Suprapubic skin (tissue), 4 donors: ENCODE measurements around the gene FTH1. TPM values are rescaled to one million over a fixed set of nuclear protein-coding genes. Genes with fewer than 3 reads are reported as not detected.

Experiments
- DNase-seq, 2 donors: peaks; one replicate each; pipeline ENCODE4 v3.0.0-alpha.2; 2019; ENCODE audit warnings: low spot score in 2 of 2
- H3K27ac ChIP-seq: fragments of 200-600 bp; sonication (generic); one replicate; pipeline ENCODE4 v1.5.1; 2019
- H3K27me3 ChIP-seq: fragments of 200-600 bp; sonication (generic); one replicate; pipeline ENCODE4 v1.5.1; 2019
- H3K36me3 ChIP-seq: fragments of 200-600 bp; sonication (generic); one replicate; pipeline ENCODE4 v1.5.1; 2019
- H3K4me1 ChIP-seq: fragments of 200-600 bp; sonication (generic); one replicate; pipeline ENCODE4 v1.5.1; 2019
- H3K4me3 ChIP-seq: fragments of 200-600 bp; sonication (generic); one replicate; pipeline ENCODE4 v1.5.1; 2019; ENCODE audit warnings: mild to moderate bottlenecking
- H3K9me3 ChIP-seq: fragments of 200-600 bp; sonication (generic); one replicate; pipeline ENCODE4 v1.5.1; 2019
- EP300 ChIP-seq: sonication (generic); formaldehyde crosslinking; IDR thresholded peaks from one replicate; pipeline ENCODE4 v1.6.1; 2017; ENCODE audit warnings: antibody characterized with exemption
- POLR2A ChIP-seq, 2 donors: fragments of 450-650 bp; IDR thresholded peaks; one replicate each; pipeline ENCODE4 v1.6.1; 2017; ENCODE audit warnings: antibody characterized with exemption in 2 of 2, mild to moderate bottlenecking in 2 of 2, moderate library complexity in 2 of 2
- POLR2AphosphoS5 ChIP-seq, 3 donors: sonication (generic); formaldehyde crosslinking; IDR thresholded peaks; one replicate each; pipeline ENCODE4 v1.6.1; 2017; ENCODE audit warnings: antibody characterized with exemption in 3 of 3
- WGBS: methylation state at CpG from one replicate; pipeline ENCODE4 v1.1.5; 2018; 5-methylcytosine and 5-hydroxymethylcytosine counted together
- total RNA-seq, 4 donors: library from RNA; depleted of rRNA; stranded (reverse); fragments of >200 nt; gene quantifications; one replicate each; pipeline ENCODE4 v1.1.0, GENCODE V29; 2016
- TF ChIP-seq, protein P1 (sequence below), 2 donors: fragments of 200-600 bp in 1 of 2; fragments of 450-650 bp in 1 of 2; sonication (generic) in 1 of 2; IDR thresholded peaks; one replicate each; pipeline ENCODE4 v1.5.1; 2016 to 2019; ENCODE audit warnings: antibody characterized with exemption in 2 of 2, mild to moderate bottlenecking in 1 of 2, moderate library complexity in 1 of 2

FTH1 gene
- total RNA-seq, 4 donors from 2014 or later, result 578 to 1,480 (median 967) TPM

DNA sequence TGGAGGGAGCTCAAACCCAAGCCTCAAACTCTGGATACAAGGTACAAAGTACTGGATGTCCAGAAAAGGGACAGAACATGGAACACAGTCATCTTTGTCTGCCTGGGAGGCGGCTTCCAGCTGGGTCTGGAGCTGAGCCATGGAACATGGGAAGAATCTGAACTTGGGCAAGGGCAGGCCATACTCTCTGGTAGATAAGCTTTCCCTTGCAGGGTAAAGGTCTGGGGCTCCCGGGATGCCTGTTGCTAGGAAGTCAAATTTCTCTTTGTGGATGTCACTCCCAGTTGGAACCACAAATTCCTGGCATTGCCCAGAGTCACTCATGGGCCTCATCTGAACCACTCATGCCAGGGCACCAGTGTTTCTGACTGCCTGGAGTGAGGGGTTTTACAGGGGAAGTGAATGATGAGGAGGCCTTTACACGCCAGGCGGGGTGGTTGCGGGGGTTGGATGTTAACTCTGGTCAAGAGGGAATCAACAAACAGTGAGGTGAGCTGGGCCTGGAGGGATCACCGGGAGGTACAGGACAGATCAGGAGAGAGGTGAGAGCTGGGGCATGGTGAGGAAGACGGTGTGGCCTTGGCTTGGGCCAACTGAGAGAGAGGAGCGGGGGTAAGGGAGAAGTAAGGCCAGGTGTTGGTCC is 5.7 kb downstream of the FTH1 start:
- WGBS, result 84% methylated on average over 8 of the region's 8 CpGs
- H3K4me3 ChIP-seq, result no peak overlapping the region
- no peaks in the 10 kb centered on the region for H3K9me3 ChIP-seq
- peaks cover 53% of the 10 kb centered on the region for H3K4me1 ChIP-seq
- H3K27ac ChIP-seq, result peak overlapping the region; percentile 61
- TF ChIP-seq POLR2AphosphoS5 (IDR thresholded peaks at IDR 0.05) (peak in 1 of 3 donors; percentile 36), POLR2A (IDR thresholded peaks at IDR 0.05) (no peak)
- peaks cover 27% of the 10 kb centered on the region for H3K36me3 ChIP-seq
- no peaks in the 10 kb centered on the region for H3K27me3 ChIP-seq
- DNase-seq, result peak in 1 of 2 donors; percentile 86

DNA sequence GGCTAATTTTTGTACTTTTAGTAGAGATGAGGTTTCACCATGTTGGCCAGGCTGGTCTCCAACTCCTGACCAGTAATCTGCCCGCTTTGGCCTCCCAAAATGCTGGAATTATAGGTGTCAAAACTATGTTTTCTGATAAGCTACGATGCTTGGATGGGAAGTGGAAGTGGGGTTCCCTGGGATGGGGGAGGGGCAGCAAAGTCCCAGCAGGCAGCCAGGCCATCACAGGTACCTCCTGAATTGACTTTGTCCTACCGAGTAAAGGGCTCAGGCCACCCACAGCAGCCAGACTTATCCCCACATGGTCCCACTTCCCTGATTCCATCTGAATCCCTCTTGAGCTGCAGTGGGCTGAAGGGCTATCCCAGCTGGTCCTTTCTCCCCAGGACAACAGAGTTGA is 6.9 kb downstream of the FTH1 start:
- Histone ChIP-seq H3K4me3 (no peak overlapping the region), H3K9me3 (no peaks in the 10 kb centered on the region), H3K36me3 (peaks cover 23% of the 10 kb centered on the region), H3K27ac (peak overlapping the region; percentile 60), H3K4me1 (peaks cover 50% of the 10 kb centered on the region), H3K27me3 (peaks cover 6% of the 10 kb centered on the region)
- no peak for TF ChIP-seq POLR2A (IDR thresholded peaks at IDR 0.05)
- no peak for TF ChIP-seq POLR2AphosphoS5 (IDR thresholded peaks at IDR 0.05)
- no peak for TF ChIP-seq EP300
- TF ChIP-seq, protein P1, sequence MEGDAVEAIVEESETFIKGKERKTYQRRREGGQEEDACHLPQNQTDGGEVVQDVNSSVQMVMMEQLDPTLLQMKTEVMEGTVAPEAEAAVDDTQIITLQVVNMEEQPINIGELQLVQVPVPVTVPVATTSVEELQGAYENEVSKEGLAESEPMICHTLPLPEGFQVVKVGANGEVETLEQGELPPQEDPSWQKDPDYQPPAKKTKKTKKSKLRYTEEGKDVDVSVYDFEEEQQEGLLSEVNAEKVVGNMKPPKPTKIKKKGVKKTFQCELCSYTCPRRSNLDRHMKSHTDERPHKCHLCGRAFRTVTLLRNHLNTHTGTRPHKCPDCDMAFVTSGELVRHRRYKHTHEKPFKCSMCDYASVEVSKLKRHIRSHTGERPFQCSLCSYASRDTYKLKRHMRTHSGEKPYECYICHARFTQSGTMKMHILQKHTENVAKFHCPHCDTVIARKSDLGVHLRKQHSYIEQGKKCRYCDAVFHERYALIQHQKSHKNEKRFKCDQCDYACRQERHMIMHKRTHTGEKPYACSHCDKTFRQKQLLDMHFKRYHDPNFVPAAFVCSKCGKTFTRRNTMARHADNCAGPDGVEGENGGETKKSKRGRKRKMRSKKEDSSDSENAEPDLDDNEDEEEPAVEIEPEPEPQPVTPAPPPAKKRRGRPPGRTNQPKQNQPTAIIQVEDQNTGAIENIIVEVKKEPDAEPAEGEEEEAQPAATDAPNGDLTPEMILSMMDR (IDR thresholded peaks at IDR 0.05), result no peak
- DNase-seq, result peak in 1 of 2 donors; percentile 65
- 82% methylated on average over 3 of the region's 3 CpGs for WGBS

DNA sequence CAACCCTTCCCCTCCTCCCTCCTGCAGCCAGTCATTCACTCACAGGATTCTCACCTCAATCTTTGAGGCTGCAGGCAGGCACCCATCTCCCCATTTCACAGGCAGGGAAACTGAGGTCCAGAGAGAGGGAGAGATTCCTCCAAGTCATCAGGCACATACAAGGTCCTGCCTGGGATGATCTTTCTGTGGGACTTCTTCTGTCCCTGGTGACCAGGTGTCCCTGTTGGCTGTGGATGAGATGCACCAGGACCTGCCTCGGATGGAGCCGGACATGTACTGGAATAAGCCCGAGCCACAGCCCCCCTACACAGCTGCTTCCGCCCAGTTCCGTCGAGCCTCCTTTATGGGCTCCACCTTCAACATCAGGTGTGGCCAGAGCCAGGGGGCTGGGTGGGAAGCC is 7.8 kb downstream of the FTH1 start:
- Histone ChIP-seq H3K4me1 (peaks cover 50% of the 10 kb centered on the region), H3K36me3 (peaks cover 14% of the 10 kb centered on the region), H3K4me3 (no peak overlapping the region), H3K9me3 (no peaks in the 10 kb centered on the region), H3K27me3 (peaks cover 8% of the 10 kb centered on the region), H3K27ac (no peak overlapping the region)
- TF ChIP-seq POLR2A (IDR thresholded peaks at IDR 0.05), result no peak
- no peak for TF ChIP-seq EP300
- TF ChIP-seq POLR2AphosphoS5 (IDR thresholded peaks at IDR 0.05), result no peak
- TF ChIP-seq, protein P1 (IDR thresholded peaks at IDR 0.05), result no peak
- 80% methylated on average over 3 of the region's 6 CpGs for WGBS
- peak in 1 of 2 donors; percentile 65 for DNase-seq

DNA sequence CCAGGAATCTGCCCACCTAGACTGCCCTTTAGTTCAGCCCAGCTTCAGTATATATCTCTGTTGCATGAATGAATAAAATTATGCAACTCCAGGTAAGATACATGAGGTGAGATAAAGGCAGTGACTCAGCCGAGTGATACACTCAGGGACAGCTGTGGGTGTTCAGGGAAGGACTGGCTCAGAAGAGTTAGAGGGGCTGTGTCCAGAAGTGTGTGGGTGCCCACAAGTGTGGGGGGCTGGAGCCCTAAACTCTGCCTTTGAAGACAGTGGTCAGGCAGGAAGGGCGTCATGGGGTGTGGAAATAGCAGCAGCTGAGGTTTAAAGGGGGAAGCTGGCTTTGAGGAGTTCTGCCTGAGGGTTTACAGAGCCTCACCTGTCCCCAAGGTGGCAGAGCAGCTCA is 8.3 kb downstream of the FTH1 start:
- Histone ChIP-seq H3K36me3 (peaks cover 13% of the 10 kb centered on the region), H3K9me3 (no peaks in the 10 kb centered on the region), H3K4me1 (peaks cover 51% of the 10 kb centered on the region), H3K27ac (no peak overlapping the region), H3K27me3 (peaks cover 13% of the 10 kb centered on the region), H3K4me3 (no peak overlapping the region)
- TF ChIP-seq POLR2AphosphoS5 (IDR thresholded peaks at IDR 0.05) (no peak), EP300 (no peak), POLR2A (IDR thresholded peaks at IDR 0.05) (no peak)
- TF ChIP-seq, protein P1 (IDR thresholded peaks at IDR 0.05), result no peak
- peak in 1 of 2 donors; percentile 35 for DNase-seq
- WGBS, result 41% methylated on average over 2 of the region's 2 CpGs

DNA sequence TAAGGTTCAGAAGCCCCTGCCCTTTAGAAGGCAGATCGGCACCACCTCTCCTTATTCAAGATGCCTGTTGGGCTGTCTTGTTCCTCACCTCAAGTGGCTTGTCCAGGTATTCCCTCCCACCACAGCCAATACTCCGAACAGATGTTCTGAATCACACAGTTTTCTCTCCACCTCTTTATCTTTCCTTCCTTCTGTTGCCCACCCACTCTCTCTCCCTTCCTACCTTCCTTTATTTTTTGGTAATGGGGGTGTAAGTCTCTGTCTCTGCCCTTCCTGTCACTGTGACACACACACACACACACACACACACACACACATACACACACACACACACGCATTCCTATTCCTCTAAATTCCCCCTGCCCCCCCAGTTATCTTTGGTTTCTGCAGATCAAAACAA is 8.8 kb downstream of the FTH1 start:
- peaks cover 14% of the 10 kb centered on the region for H3K27me3 ChIP-seq
- peak in 1 of 2 donors; percentile 4 for DNase-seq
- H3K4me1 ChIP-seq, result peaks cover 46% of the 10 kb centered on the region
- H3K4me3 ChIP-seq, result no peak overlapping the region
- H3K27ac ChIP-seq, result no peak overlapping the region
- TF ChIP-seq POLR2AphosphoS5 (IDR thresholded peaks at IDR 0.05) (no peak), EP300 (no peak), POLR2A (IDR thresholded peaks at IDR 0.05) (no peak)
- TF ChIP-seq, protein P1 (IDR thresholded peaks at IDR 0.05), result no peak
- 59% methylated on average over 3 of the region's 3 CpGs for WGBS
- H3K36me3 ChIP-seq, result peaks cover 12% of the 10 kb centered on the region
- no peaks in the 10 kb centered on the region for H3K9me3 ChIP-seq
